H1 (cell line): ENCODE data around the gene RDH14. TPM values are rescaled to one million over a fixed set of nuclear protein-coding genes. Genes with fewer than 3 reads are reported as not detected.

Experiments
- CTCF ChIA-PET: fragments of 300-600 bp; sonication (Branson Sonifier 250); formaldehyde crosslinking; loops from one replicate; lab custom pipeline; 2021; ENCODE audit not compliant: partially characterized antibody; lab: Charles Lee
- POLR2A ChIA-PET: fragments of 300-600 bp; sonication (Branson Sonifier 250); formaldehyde crosslinking; loops from one replicate; lab custom pipeline; 2021; ENCODE audit warnings: inconsistent platforms; ENCODE audit not compliant: partially characterized antibody; lab: Charles Lee
- DNase-seq, 2 experiments: peaks; one replicate each; pipeline versions ENCODE4 v3.0.0 to v3.0.0-alpha.2; 2010 to 2022; ENCODE audit warnings: low spot score in 2 of 2, low read depth in 1 of 2, mixed read lengths in 1 of 2
- FAIRE-seq: peaks from 2 replicates; lab custom pipeline; 2011; peaks lifted over from hg19 to GRCh38; lab: Jason Lieb, UNC
- H2AFZ ChIP-seq: 2 replicates; pipeline ENCODE4 v1.8.1; 2012; ENCODE audit warnings: low read length, inconsistent platforms
- H2AK5ac ChIP-seq: 2 replicates; pipeline ENCODE4 v1.6.1; 2013; ENCODE audit warnings: low read depth, low read length
- H2BK120ac ChIP-seq: replicated peaks from 2 replicates; pipeline ENCODE3; 2013; ENCODE audit warnings: low read depth, low read length, inconsistent platforms
- H2BK12ac ChIP-seq: 2 replicates; pipeline ENCODE4 v1.6.1; 2013; ENCODE audit warnings: low read depth, low read length
- H2BK15ac ChIP-seq: 2 replicates; pipeline ENCODE4 v1.6.1; 2013; ENCODE audit warnings: low read length
- H2BK20ac ChIP-seq: 2 replicates; pipeline ENCODE4 v1.6.1; 2013; ENCODE audit warnings: low read length
- H2BK5ac ChIP-seq: 2 replicates; pipeline ENCODE4 v1.6.1; 2013; ENCODE audit warnings: low read depth, low read length
- H3K14ac ChIP-seq: 2 replicates; pipeline ENCODE4 v1.6.1; 2013; ENCODE audit warnings: inconsistent platforms; ENCODE audit not compliant: insufficient read length
- H3K18ac ChIP-seq: 2 replicates; pipeline ENCODE4 v1.6.1; 2013; ENCODE audit warnings: low read length; ENCODE audit errors: extremely low read depth
- H3K23ac ChIP-seq: 2 replicates; pipeline ENCODE4 v1.6.1; 2013; ENCODE audit warnings: inconsistent platforms; ENCODE audit not compliant: insufficient read length
- H3K23me2 ChIP-seq: 2 replicates; pipeline ENCODE4 v1.6.1; 2013; ENCODE audit warnings: low read depth, low read length
- H3K27ac ChIP-seq: 2 replicates; pipeline ENCODE4 v1.6.1; 2011; ENCODE audit warnings: low read depth, low read length, inconsistent platforms
- H3K27me3 ChIP-seq, 4 experiments: replicated peaks in 1 of 4; 1 replicate in 1 of 4; 2 replicates in 3 of 4; pipeline versions ENCODE4 v1.6.1 to v1.8.1; 2011 to 2013; ENCODE audit warnings: low read length in 3 of 4, mild to moderate bottlenecking in 3 of 4, inconsistent platforms in 2 of 4, mixed read lengths in 2 of 4, moderate library complexity in 1 of 4; ENCODE audit not compliant: control insufficient read depth in 3 of 4, insufficient read depth in 3 of 4; ENCODE audit errors: extremely low read depth in 1 of 4
- H3K36me3 ChIP-seq, 4 experiments: 2 replicates each; pipeline versions ENCODE4 v1.6.1 to v1.8.1; 2011 to 2013; ENCODE audit warnings: mild to moderate bottlenecking in 4 of 4, low read length in 3 of 4, moderate library complexity in 2 of 4, control low read depth in 1 of 4, inconsistent platforms in 1 of 4; ENCODE audit not compliant: insufficient read depth in 4 of 4, control insufficient read depth in 2 of 4
- H3K4ac ChIP-seq: replicated peaks from 2 replicates; pipeline ENCODE3; 2013; ENCODE audit warnings: low read length, low read depth, mixed read lengths, inconsistent platforms; ENCODE audit not compliant: insufficient read length
- H3K4me1 ChIP-seq, 4 experiments: replicated peaks in 1 of 4; 1 replicate in 1 of 4; 2 replicates in 3 of 4; pipeline versions ENCODE4 v1.6.1 to v1.8.1; 2011 to 2013; ENCODE audit warnings: low read length in 3 of 4, inconsistent platforms in 2 of 4, mixed read lengths in 1 of 4; ENCODE audit not compliant: insufficient read depth in 4 of 4, control insufficient read depth in 3 of 4
- H3K4me2 ChIP-seq, 2 experiments: 2 replicates each; pipeline versions ENCODE4 v1.6.1 to v1.8.1; 2011 to 2013; ENCODE audit warnings: low read depth in 2 of 2, low read length in 2 of 2, control low read depth in 1 of 2, inconsistent platforms in 1 of 2, mild to moderate bottlenecking in 1 of 2; ENCODE audit not compliant: insufficient read depth in 1 of 2
- H3K4me3 ChIP-seq, 4 experiments: fragments of 200-600, 300-600 bp in 1 of 4; sonication (generic), shearing (Covaris generic), sonication (Bioruptor Twin) in 1 of 4; 2 replicates each; pipeline versions ENCODE4 v1.5.1 to v1.8.1; 2011 to 2016; ENCODE audit warnings: low read length in 4 of 4, low read depth in 3 of 4, control low read depth in 2 of 4, inconsistent platforms in 2 of 4, mild to moderate bottlenecking in 2 of 4, mixed read lengths in 1 of 4, moderate library complexity in 1 of 4; ENCODE audit not compliant: insufficient read depth in 2 of 4; ENCODE audit errors: extremely low read depth in 1 of 4
- H3K56ac ChIP-seq: replicated peaks from 2 replicates; pipeline ENCODE3; 2013; ENCODE audit warnings: low read depth, mild to moderate bottlenecking, mixed read lengths, low read length, inconsistent platforms; ENCODE audit not compliant: insufficient read length
- H3K79me1 ChIP-seq: 2 replicates; pipeline ENCODE4 v1.6.1; 2013; ENCODE audit warnings: low read depth, low read length, control low read depth
- H3K79me2 ChIP-seq, 2 experiments: 2 replicates each; pipeline versions ENCODE4 v1.6.1 to v1.8.1; 2012 to 2013; ENCODE audit warnings: low read length in 2 of 2, mild to moderate bottlenecking in 2 of 2, inconsistent platforms in 1 of 2; ENCODE audit not compliant: insufficient read depth in 2 of 2, control insufficient read depth in 1 of 2
- H3K9ac ChIP-seq, 4 experiments: replicated peaks in 1 of 4; 1 replicate in 1 of 4; 2 replicates in 3 of 4; pipeline versions ENCODE4 v1.6.1 to v1.8.1; 2011 to 2013; ENCODE audit warnings: low read depth in 3 of 4, low read length in 3 of 4, control low read depth in 2 of 4, mild to moderate bottlenecking in 2 of 4, moderate library complexity in 2 of 4, inconsistent platforms in 1 of 4; ENCODE audit errors: extremely low read depth in 1 of 4
- H3K9me3 ChIP-seq, 2 experiments: 2 replicates each; pipeline versions ENCODE4 v1.6.1 to v1.8.1; 2012 to 2013; ENCODE audit warnings: mild to moderate bottlenecking in 2 of 2, moderate library complexity in 2 of 2, control low read depth in 1 of 2, inconsistent platforms in 1 of 2, low read depth in 1 of 2, low read length in 1 of 2, mixed read lengths in 1 of 2; ENCODE audit not compliant: insufficient read depth in 2 of 2
- H4K20me1 ChIP-seq, 2 experiments: replicated peaks in 1 of 2; 2 replicates each; pipeline versions ENCODE3 to v1.8.1; 2011 to 2013; ENCODE audit warnings: inconsistent platforms in 2 of 2, low read length in 2 of 2, mild to moderate bottlenecking in 1 of 2; ENCODE audit not compliant: insufficient read depth in 2 of 2, control insufficient read depth in 1 of 2
- H4K5ac ChIP-seq: 2 replicates; pipeline ENCODE4 v1.6.1; 2013; ENCODE audit warnings: low read length, low read depth, mixed read lengths, inconsistent platforms; ENCODE audit not compliant: insufficient read length
- H4K8ac ChIP-seq: 2 replicates; pipeline ENCODE4 v1.8.0; 2013; ENCODE audit warnings: mild to moderate bottlenecking, moderate library complexity, low read length, inconsistent platforms; ENCODE audit not compliant: insufficient read depth; ENCODE audit errors: extremely low read depth
- H4K91ac ChIP-seq: replicated peaks from 2 replicates; pipeline ENCODE3; 2013; ENCODE audit warnings: low read length, mixed read lengths, inconsistent platforms; ENCODE audit not compliant: insufficient read length
- CHD1 ChIP-seq: IDR thresholded peaks from 2 replicates; pipeline ENCODE4 v1.6.1; 2012; ENCODE audit warnings: low read depth, low read length, improper control_type of control experiment
- CREB1 ChIP-seq: IDR thresholded peaks from 2 replicates; pipeline ENCODE4 v1.6.1; 2012; ENCODE audit warnings: inconsistent platforms
- KDM1A ChIP-seq: fragments of 200-600, 300-600 bp; sonication (generic); IDR thresholded peaks from 2 replicates; pipeline ENCODE4 v1.7.1; 2016; ENCODE audit warnings: mild to moderate bottlenecking, low read length, borderline replicate concordance
- SRF ChIP-seq: IDR thresholded peaks from 2 replicates; pipeline ENCODE4 v1.6.1; 2011; ENCODE audit warnings: mild to moderate bottlenecking, low read depth, low read length, moderate library complexity
- TAF1 ChIP-seq: IDR thresholded peaks from 2 replicates; pipeline ENCODE4 v1.6.1; 2011; ENCODE audit warnings: mild to moderate bottlenecking, low read depth, low read length
- ZNF274 ChIP-seq: IDR thresholded peaks from 2 replicates; pipeline ENCODE4 v1.7.0; 2012; ENCODE audit warnings: low read length, borderline replicate concordance; ENCODE audit errors: extremely low read depth
- WGBS, 2 experiments: shearing (Covaris generic) in 1 of 2; methylation state at CpG; one replicate each; pipeline versions ENCODE4 v1.1.6 to v1.1.7; 2013 to 2015; ENCODE audit warnings: low lambda C conversion rate in 2 of 2, mixed read lengths in 2 of 2, inconsistent platforms in 1 of 2, low coverage in 1 of 2, missing lambda C conversion rate in 1 of 2; ENCODE audit not compliant: insufficient replicate concordance in 2 of 2, insufficient coverage in 1 of 2, insufficient read length in 1 of 2; ENCODE audit errors: extremely low coverage in 1 of 2, missing lambda C conversion rate in 1 of 2; 5-methylcytosine and 5-hydroxymethylcytosine counted together
- polyA plus RNA-seq, 7 experiments: library from polyadenylated mRNA; depleted of rRNA in 3 of 7; stranded (reverse) in 5 of 7; unstranded in 2 of 7; fragments of >200 nt in 5 of 7; fragments of 200-250 nt in 2 of 7; gene quantifications; 1 replicate in 5 of 7; 2 replicates in 1 of 7; 4 replicates in 1 of 7; pipeline versions ENCODE4 v1.2.1 to v1.2.3, GENCODE V29; 2011 to 2013; ENCODE audit warnings: missing spikeins in 2 of 7, mixed read lengths in 2 of 7
- total RNA-seq: library from RNA; stranded (reverse); fragmentation: NEBNext Ultra II Directional; extraction: Animal tissue kit (Norgen Biotek cat#: 25700); gene quantifications from 2 replicates; pipeline ENCODE4 v1.2.1, GENCODE V29; 2021

The RDH14 gene
- total and polyA plus RNA-seq, 2 of the 8 experiments (the other 6 are each of a cell fraction or from before 2014, with no cell fraction given): 14.7 to 23.6 TPM

- Histone ChIP-seq H2BK120ac (no peak overlapping the region), H3K23ac (no peak overlapping the region), H4K8ac (no peak overlapping the region), H4K20me1 (no peaks in the 10 kb centered on the region), H3K79me2 (no peaks in the 10 kb centered on the region), H3K79me1 (no peaks in the 10 kb centered on the region), H3K56ac (no peak overlapping the region), H2AK5ac (no peak overlapping the region), H3K36me3 (no peaks in the 10 kb centered on the region), H3K4ac (no peak overlapping the region), H4K91ac (no peak overlapping the region), H3K27me3 (no peaks in the 10 kb centered on the region), H2BK20ac (no peak overlapping the region), H2BK15ac (no peak overlapping the region), H2BK12ac (no peak overlapping the region), H3K4me2 (no peak overlapping the region), H2AFZ (no peak overlapping the region), H3K23me2 (no peaks in the 10 kb centered on the region), H2BK5ac (no peak overlapping the region), H3K18ac (no peak overlapping the region), H3K4me1 (no peaks in the 10 kb centered on the region), H3K9ac (no peak overlapping the region), H4K5ac (no peak overlapping the region), H3K14ac (no peak overlapping the region), H3K9me3 (no peaks in the 10 kb centered on the region), H3K4me3 (no peak overlapping the region), H3K27ac (no peak overlapping the region)
- FAIRE-seq (no peak), DNase-seq (no peak)
- POLR2A ChIA-PET: no interaction called here
- whole genome bisulfite sequencing, 2 experiments: 54% methylated on average over 1 of the region's 1 CpG; no CpG with 5 or more reads in 1 of the 2 experiments
- CTCF ChIA-PET: interaction anchor here (1.0 to 1.2 kb wide), 2 partner anchors 8 to 9 kb away, joined by 3 read pairs; no protein-coding TSS in a partner anchor
- TF ChIP-seq CHD1 (no peak), KDM1A (no peak), TAF1 (no peak), ZNF274 (no peak), SRF (no peak), CREB1 (no peak)
Observed at GRCh38 chr2:18593496-18593895, 33.0 kb upstream of the RDH14 start.
